ENCODE results near the gene KIAA1143.

- TF ChIP-seq CTCF (IDR thresholded peaks at IDR 0.05 in 4 of 5, conservative IDR thresholded peaks at IDR 0.05 in 1 of 5) (no peak), POLR2A (IDR thresholded peaks at IDR 0.05) (no peak)
Observed at GRCh38 chr3:44761101-44761423, 357 bp downstream of the KIAA1143 start.

All from gastrocnemius medialis (tissue), 4 donors.